Adrenal gland (tissue), 5 donors: ENCODE results near the gene LAPTM5.

Source experiments
- POLR2A ChIP-seq, 2 donors: fragments of 450-650 bp; IDR thresholded peaks; one replicate each; pipeline ENCODE4 v1.6.1; 2017; ENCODE audit warnings: antibody characterized with exemption in 2 of 2, mild to moderate bottlenecking in 2 of 2, moderate library complexity in 1 of 2
- TF ChIP-seq, protein P1 (sequence below), 6 experiments: fragments of 450-650 bp in 4 of 6; fragments of 200-600 bp in 2 of 6; sonication (generic) in 1 of 6; IDR thresholded peaks; 1 replicate in 5 of 6; 2 replicates in 1 of 6; pipeline versions ENCODE4 v1.5.1 to v1.8.0; 2016 to 2021; ENCODE audit warnings: antibody characterized with exemption in 6 of 6, mild to moderate bottlenecking in 2 of 6, moderate library complexity in 1 of 6
- donor health status: DM: no; HTN: no; CAD: no.

DNA sequence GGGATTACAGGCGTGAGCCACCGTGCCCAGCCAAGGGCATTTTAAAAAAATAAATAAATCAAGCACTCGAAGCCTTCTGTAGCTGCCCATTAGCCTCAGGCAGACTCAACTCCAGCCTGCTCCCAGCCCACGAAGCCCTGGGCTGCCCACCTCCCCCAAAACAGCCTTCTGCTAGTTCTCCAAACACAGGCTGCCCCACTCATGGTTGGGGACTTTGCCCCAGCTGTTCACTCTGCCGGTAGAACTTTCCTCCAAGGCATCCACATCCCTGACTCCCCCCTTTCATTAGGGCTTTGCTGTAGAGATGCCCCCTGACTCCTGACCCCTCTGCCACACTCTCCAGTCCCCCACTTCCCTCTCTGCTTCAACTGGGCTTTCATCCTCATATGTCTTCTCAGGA is 29.7 kb upstream of the LAPTM5 start:
- TF ChIP-seq, protein P1, sequence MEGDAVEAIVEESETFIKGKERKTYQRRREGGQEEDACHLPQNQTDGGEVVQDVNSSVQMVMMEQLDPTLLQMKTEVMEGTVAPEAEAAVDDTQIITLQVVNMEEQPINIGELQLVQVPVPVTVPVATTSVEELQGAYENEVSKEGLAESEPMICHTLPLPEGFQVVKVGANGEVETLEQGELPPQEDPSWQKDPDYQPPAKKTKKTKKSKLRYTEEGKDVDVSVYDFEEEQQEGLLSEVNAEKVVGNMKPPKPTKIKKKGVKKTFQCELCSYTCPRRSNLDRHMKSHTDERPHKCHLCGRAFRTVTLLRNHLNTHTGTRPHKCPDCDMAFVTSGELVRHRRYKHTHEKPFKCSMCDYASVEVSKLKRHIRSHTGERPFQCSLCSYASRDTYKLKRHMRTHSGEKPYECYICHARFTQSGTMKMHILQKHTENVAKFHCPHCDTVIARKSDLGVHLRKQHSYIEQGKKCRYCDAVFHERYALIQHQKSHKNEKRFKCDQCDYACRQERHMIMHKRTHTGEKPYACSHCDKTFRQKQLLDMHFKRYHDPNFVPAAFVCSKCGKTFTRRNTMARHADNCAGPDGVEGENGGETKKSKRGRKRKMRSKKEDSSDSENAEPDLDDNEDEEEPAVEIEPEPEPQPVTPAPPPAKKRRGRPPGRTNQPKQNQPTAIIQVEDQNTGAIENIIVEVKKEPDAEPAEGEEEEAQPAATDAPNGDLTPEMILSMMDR (IDR thresholded peaks at IDR 0.05), result no peak
- no peak for TF ChIP-seq POLR2A (IDR thresholded peaks at IDR 0.05)
